K562 (cell line): ENCODE results near the gene NEDD9.

Source experiments
- ASH1L ChIP-seq: fragments of 450-650 bp; IDR thresholded peaks from 2 replicates; pipeline ENCODE4 v1.6.1; 2018; ENCODE audit warnings: borderline replicate concordance, mild to moderate bottlenecking, low read depth; ENCODE audit not compliant: partially characterized antibody
- CTCF ChIP-seq, 3 experiments: IDR thresholded peaks in 2 of 3; conservative IDR thresholded peaks in 1 of 3; 2 replicates each; pipeline ENCODE4 v1.5.1; 2011 to 2012; ENCODE audit warnings: low read length in 3 of 3, mild to moderate bottlenecking in 3 of 3, control low read depth in 2 of 3, improper control_type of control experiment in 1 of 3, inconsistent platforms in 1 of 3, low read depth in 1 of 3, mixed read lengths in 1 of 3, moderate library complexity in 1 of 3; ENCODE audit not compliant: insufficient read depth in 2 of 3
- EGR1 ChIP-seq: fragments of 450-650 bp; conservative IDR thresholded peaks from 2 replicates; pipeline ENCODE4 v1.6.1; 2017; ENCODE audit warnings: mild to moderate bottlenecking
- FOXK1 ChIP-seq: sonication (generic); formaldehyde crosslinking; IDR thresholded peaks from 2 replicates; pipeline ENCODE4 v1.8.0; 2022; ENCODE audit warnings: missing genetic modification reagents, mild to moderate bottlenecking, borderline replicate concordance
- MTA1 ChIP-seq: fragments of 450-650 bp; IDR thresholded peaks from 2 replicates; pipeline ENCODE4 v1.6.1; 2017; ENCODE audit warnings: borderline replicate concordance
- MYC ChIP-seq, 2 experiments: fragments of 250-450 bp in 1 of 2; sonication (Bioruptor Pico) in 1 of 2; IDR thresholded peaks; 2 replicates each; pipeline versions ENCODE4 v1.5.1 to v1.6.1; 2012 to 2021; ENCODE audit warnings: low read depth in 2 of 2, borderline replicate concordance in 1 of 2, improper control_type of control experiment in 1 of 2, low read length in 1 of 2, mild to moderate bottlenecking in 1 of 2, moderate library complexity in 1 of 2
- SIN3A ChIP-seq, 2 experiments: fragments of 150-350 bp in 1 of 2; IDR thresholded peaks; 2 replicates each; pipeline ENCODE4 v1.6.1; 2011 to 2016; ENCODE audit warnings: borderline replicate concordance in 2 of 2, low read depth in 2 of 2, low read length in 2 of 2, mild to moderate bottlenecking in 2 of 2, moderate library complexity in 2 of 2; ENCODE audit not compliant: control insufficient read depth in 1 of 2
- SMAD1 ChIP-seq: fragments of 150-350 bp; IDR thresholded peaks from 2 replicates; pipeline ENCODE4 v1.6.1; 2014; ENCODE audit warnings: low read length, low read depth; ENCODE audit not compliant: partially characterized antibody
- TCF15 ChIP-seq: fragments of 250-450 bp; sonication (Bioruptor Pico); IDR thresholded peaks from 2 replicates; pipeline ENCODE4 v1.8.0; 2022; ENCODE audit warnings: moderate library complexity, mild to moderate bottlenecking, inconsistent platforms
- ZBTB2 ChIP-seq: fragments of 450-650 bp; IDR thresholded peaks from 2 replicates; pipeline ENCODE4 v1.6.1; 2016; ENCODE audit warnings: antibody characterized with exemption
- ZFP36 ChIP-seq: fragments of 150-350 bp; IDR thresholded peaks from 2 replicates; pipeline ENCODE4 v1.6.1; 2018; ENCODE audit warnings: low read length, low read depth; ENCODE audit not compliant: partially characterized antibody

GRCh38 chr6:11140056-11140455, 92.4 kb downstream of the NEDD9 start:
- TF ChIP-seq SIN3A (IDR thresholded peaks at IDR 0.05; ENCODE audit: borderline replicate concordance in 2 of 2, control insufficient read depth in 1 of 2, low read depth in 2 of 2, low read length in 2 of 2) (no peak), CTCF (IDR thresholded peaks at IDR 0.05 in 2 of 3, conservative IDR thresholded peaks at IDR 0.05 in 1 of 3; ENCODE audit: insufficient read depth in 2 of 3, low read depth in 1 of 3, low read length in 3 of 3) (no peak), FOXK1 (CRISPR knock-in tag) (no peak), SMAD1 (no peak), TCF15 (CRISPR knock-in tag) (no peak), MYC (IDR thresholded peaks at IDR 0.05; ENCODE audit: low read depth, low read length) (no peak), MYC (CRISPR knock-in tag; IDR thresholded peaks at IDR 0.05; ENCODE audit: borderline replicate concordance, low read depth) (no peak), ASH1L (no peak), MTA1 (no peak), ZFP36 (no peak), EGR1 (no peak), ZBTB2 (no peak)
